Kidney (tissue), 14 donors: ENCODE measurements around the gene SUCLG2. TPM values are rescaled to one million over a fixed set of nuclear protein-coding genes. Genes with fewer than 3 reads are reported as not detected.

Source experiments
- DNase-seq, 5 donors: peaks; one replicate each; pipeline ENCODE4 v3.0.0-alpha.2; 2013 to 2020
- FAIRE-seq: peaks from 2 replicates; lab custom pipeline; 2012; peaks lifted over from hg19 to GRCh38; lab: Jason Lieb, UNC
- H3K27ac ChIP-seq, 2 donors: one replicate each; pipeline ENCODE4 v1.7.0; 2013; ENCODE audit warnings: low read depth in 2 of 2, low read length in 2 of 2, inconsistent platforms in 1 of 2
- H3K27me3 ChIP-seq: one replicate; pipeline ENCODE4 v1.7.1; 2013; ENCODE audit warnings: low read length, inconsistent platforms; ENCODE audit not compliant: control insufficient read depth, insufficient read depth
- H3K36me3 ChIP-seq, 3 donors: one replicate each; pipeline versions ENCODE4 v1.7.0 to v1.7.1; 2013; ENCODE audit warnings: low read length in 3 of 3, control low read depth in 1 of 3, inconsistent platforms in 1 of 3; ENCODE audit not compliant: insufficient read depth in 3 of 3, control insufficient read depth in 2 of 3
- H3K4me1 ChIP-seq, 3 donors: one replicate each; pipeline versions ENCODE4 v1.7.0 to v1.7.1; 2013; ENCODE audit warnings: low read length in 3 of 3, inconsistent platforms in 1 of 3, low read depth in 1 of 3; ENCODE audit not compliant: control insufficient read depth in 2 of 3, insufficient read depth in 2 of 3
- H3K4me3 ChIP-seq, 3 donors: one replicate each; pipeline versions ENCODE4 v1.7.0 to v1.8.1; 2013; ENCODE audit warnings: low read length in 3 of 3, control low read depth in 1 of 3, inconsistent platforms in 1 of 3
- H3K9ac ChIP-seq, 3 donors: one replicate each; pipeline versions ENCODE4 v1.7.0 to v1.7.1; 2013; ENCODE audit warnings: low read length in 3 of 3, control low read depth in 1 of 3, inconsistent platforms in 1 of 3
- H3K9me3 ChIP-seq, 3 donors: one replicate each; pipeline versions ENCODE4 v1.7.0 to v1.7.1; 2013; ENCODE audit warnings: low read length in 3 of 3, control low read depth in 1 of 3, inconsistent platforms in 1 of 3; ENCODE audit not compliant: control insufficient read depth in 2 of 3, insufficient read depth in 1 of 3
- CTCF ChIP-seq: IDR thresholded peaks from 3 replicates; pipeline ENCODE4 v1.5.1; 2012; ENCODE audit warnings: mild to moderate bottlenecking, moderate library complexity, borderline replicate concordance; ENCODE audit not compliant: insufficient read depth; ENCODE audit errors: extremely low read depth
- intact Hi-C: fragments of 100-400 bp; cut with DNase I; formaldehyde crosslinking; loops from one replicate; pipeline ENCODE4 v1.11.1; 2022
- polyA plus RNA-seq: library from polyadenylated mRNA; stranded (reverse); fragments of 350-450 nt; fragmentation: Illumina TruSeq; extraction: RNeasy Lipid Tissue Mini Kit (QIAGEN cat#74804); gene quantifications from one replicate; pipeline ENCODE4 v1.2.3, GENCODE V29; 2014; ENCODE audit warnings: low read depth, low replicate concordance; ENCODE audit not compliant: insufficient read depth
- total RNA-seq: library from RNA; stranded (reverse); fragmentation: NEBNext Ultra II Directional; extraction: Animal tissue kit (Norgen Biotek cat#: 25700); gene quantifications from one replicate; pipeline ENCODE4 v1.2.1, GENCODE V29; 2021
- donor health status: control.
- donor health status: control.
- donor health status: control.
- donor health status: control.
- donor health status: control.
- donor health status: DM: yes; HTN: yes; CAD: no.
- donor health status: Normal renal cell carcinoma (clear cell type).

Gene SUCLG2
- total and polyA plus RNA-seq, 2 donors from 2014 or later: 62.8 to 117 TPM

DNA sequence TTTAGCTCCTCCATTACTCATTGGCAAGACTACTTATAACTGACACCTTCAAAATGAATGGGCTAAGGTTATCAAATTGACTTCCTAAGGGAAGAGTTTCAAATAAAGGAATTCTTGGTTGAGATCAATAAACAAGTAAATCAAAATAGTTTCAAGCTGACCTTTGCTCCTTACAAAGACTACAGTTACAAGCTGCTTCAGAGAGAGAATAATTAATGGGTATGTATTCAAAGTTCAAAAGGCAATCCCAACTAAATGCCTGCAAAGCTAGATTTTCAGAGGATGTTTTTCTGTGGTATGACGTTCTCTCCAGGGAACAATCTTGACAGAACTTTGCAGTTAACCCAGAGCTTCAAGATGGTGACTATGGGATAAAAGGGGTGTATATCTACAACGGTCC is 153.7 kb downstream of the SUCLG2 start:
- no peaks in the 10 kb centered on the region for H3K27me3 ChIP-seq
- FAIRE-seq (no peak), DNase-seq (peak in 2 of 5 donors; percentile 20 to 24)
- no peak overlapping the region for H3K27ac ChIP-seq
- H3K9ac ChIP-seq: no peak overlapping the region
- H3K9me3 ChIP-seq: no peaks in the 10 kb centered on the region
- peaks cover 0 to 7% (median 0%) of the 10 kb centered on the region in 3 donors for H3K4me1 ChIP-seq
- H3K36me3 ChIP-seq: no peaks in the 10 kb centered on the region
- no peak for TF ChIP-seq CTCF
- intact Hi-C loops: no loop called here
- H3K4me3 ChIP-seq: no peak overlapping the region

DNA sequence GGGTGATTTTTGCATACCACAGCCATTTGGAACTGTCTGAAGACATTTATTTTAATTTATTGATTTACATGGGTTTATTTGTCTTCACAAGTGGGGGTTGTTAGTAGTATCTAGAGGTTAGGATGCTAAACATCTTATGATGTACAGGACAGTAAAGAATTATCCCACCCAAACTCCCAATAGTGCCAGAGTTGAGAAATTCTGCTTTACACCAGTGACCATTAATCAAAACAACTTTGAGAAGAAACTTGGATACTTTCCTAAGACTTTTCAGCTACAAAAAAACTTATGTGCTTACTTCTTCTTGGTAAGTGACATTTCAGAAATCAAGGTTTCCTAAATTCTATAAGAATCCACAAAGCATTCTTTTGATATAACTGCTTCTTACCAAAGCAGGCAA is 156.7 kb downstream of the SUCLG2 start:
- no peak for TF ChIP-seq CTCF
- Histone ChIP-seq H3K27ac (no peak overlapping the region), H3K4me3 (no peak overlapping the region), H3K4me1 (peaks cover 0 to 7% (median 0%) of the 10 kb centered on the region in 3 donors), H3K9me3 (no peaks in the 10 kb centered on the region), H3K9ac (no peak overlapping the region), H3K36me3 (peaks cover 0 to 6% (median 0%) of the 10 kb centered on the region in 3 donors), H3K27me3 (no peaks in the 10 kb centered on the region)
- FAIRE-seq (no peak), DNase-seq (no peak)
- intact Hi-C loops: no loop called here

DNA sequence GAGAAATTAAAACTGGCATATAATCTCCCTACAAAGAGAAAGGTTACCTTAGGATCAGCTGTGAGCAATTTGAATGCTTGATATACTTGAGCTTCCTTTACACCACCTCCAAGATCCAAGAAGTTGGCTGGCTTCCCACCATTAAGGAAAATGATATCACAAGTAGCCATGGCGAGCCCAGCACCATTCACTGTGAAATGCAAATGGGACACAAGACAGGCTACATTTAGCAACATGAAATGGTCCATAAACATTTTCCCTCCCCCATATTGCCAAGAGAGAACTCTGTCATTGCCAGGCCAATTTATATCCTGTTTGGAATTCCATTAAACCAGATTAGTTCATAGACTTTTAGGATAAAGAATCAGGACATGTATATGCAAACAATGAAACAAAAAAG is 158.7 kb downstream of the SUCLG2 start:
- H3K27ac ChIP-seq: no peak overlapping the region
- intact Hi-C loops: no loop called here
- TF ChIP-seq CTCF: no peak
- peaks cover 0 to 6% (median 0%) of the 10 kb centered on the region in 3 donors for H3K36me3 ChIP-seq
- FAIRE-seq: no peak
- no peaks in the 10 kb centered on the region for H3K27me3 ChIP-seq
- no peak overlapping the region for H3K4me3 ChIP-seq
- H3K4me1 ChIP-seq: no peaks in the 10 kb centered on the region
- H3K9ac ChIP-seq: no peak overlapping the region
- no peak for DNase-seq
- H3K9me3 ChIP-seq: no peaks in the 10 kb centered on the region

- peaks cover 0 to 6% (median 0%) of the 10 kb centered on the region in 3 donors for H3K36me3 ChIP-seq
- no peak for TF ChIP-seq CTCF
- H3K27ac ChIP-seq: no peak overlapping the region
- intact Hi-C loops: no loop called here
- H3K9ac ChIP-seq: no peak overlapping the region
- H3K4me1 ChIP-seq: peaks cover 0 to 3% (median 0%) of the 10 kb centered on the region in 3 donors
- no peaks in the 10 kb centered on the region for H3K27me3 ChIP-seq
- H3K4me3 ChIP-seq: no peak overlapping the region
- DNase-seq (no peak), FAIRE-seq (no peak)
- H3K9me3 ChIP-seq: no peaks in the 10 kb centered on the region
Observed at GRCh38 chr3:67493808-67494207, 160.6 kb downstream of the SUCLG2 start.
